KOPT-K1 (cell line): ENCODE results near the gene SYTL3.

ENCODE experiments used
- H3K27ac ChIP-seq: fragments of 200-600 bp; sonication (generic); 2 replicates; pipeline ENCODE4 v1.5.1; 2016; ENCODE audit warnings: antibody characterized with exemption, mild to moderate bottlenecking, low read depth, low read length; ENCODE audit not compliant: poor library complexity, severe bottlenecking
- H3K36me3 ChIP-seq: fragments of 200-600 bp; sonication (generic); 2 replicates; pipeline ENCODE4 v1.5.1; 2017; ENCODE audit warnings: antibody characterized with exemption, mild to moderate bottlenecking, low read length, moderate library complexity; ENCODE audit not compliant: insufficient read depth
- H3K9me3 ChIP-seq: fragments of 200-600 bp; sonication (generic); 2 replicates; pipeline ENCODE4 v1.5.1; 2017; ENCODE audit warnings: antibody characterized with exemption, low read length, mild to moderate bottlenecking; ENCODE audit not compliant: insufficient read depth, poor library complexity, severe bottlenecking

SYTL3 gene

DNA sequence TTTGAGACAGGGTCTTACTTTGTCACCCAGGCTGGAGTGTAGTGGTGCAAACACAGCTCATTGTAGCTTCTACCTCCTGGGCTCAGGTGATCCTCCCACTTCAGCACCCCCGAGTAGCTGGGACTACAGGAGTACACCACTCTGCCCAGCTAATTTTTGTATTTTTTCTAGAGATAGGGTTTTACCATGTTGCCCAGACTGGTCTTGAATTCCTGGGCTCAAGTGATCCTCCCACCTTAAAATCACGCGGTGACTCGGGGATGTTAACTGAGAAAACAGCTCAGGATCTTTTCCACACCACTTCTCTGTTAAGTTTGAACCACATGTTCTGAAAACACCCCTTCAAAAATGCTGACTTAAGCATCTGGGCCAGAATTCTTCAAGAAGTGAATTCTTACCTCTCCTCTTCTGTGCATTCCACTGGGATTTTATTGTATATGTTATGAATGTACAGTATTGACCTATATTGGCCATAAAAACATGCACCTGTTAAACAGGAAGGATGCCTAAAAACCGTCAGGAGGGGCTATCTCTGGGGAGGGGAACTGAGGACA is 72.4 kb downstream of the SYTL3 start:
- no peak overlapping the region for H3K27ac ChIP-seq
- no peaks in the 10 kb centered on the region for H3K36me3 ChIP-seq
- no peaks in the 10 kb centered on the region for H3K9me3 ChIP-seq

DNA sequence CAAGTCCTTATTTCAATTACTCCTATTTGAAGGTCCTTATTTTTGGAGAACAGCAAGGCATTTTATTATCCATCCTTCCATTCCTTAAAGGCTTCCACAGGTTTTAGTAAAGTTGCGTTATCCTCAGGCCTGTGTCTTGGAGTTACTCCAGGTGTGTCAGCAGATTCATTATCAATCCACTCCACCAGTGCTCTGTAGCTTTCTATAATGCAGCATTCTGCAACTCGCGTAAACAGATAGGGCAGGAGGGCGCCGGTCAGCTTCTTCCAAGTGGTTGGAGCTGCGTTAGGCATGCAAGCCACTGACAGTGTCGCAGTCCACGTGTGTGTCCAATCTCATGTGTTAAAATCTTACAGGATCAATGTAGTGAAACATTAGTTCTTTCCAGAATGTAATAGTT is 75.8 kb downstream of the SYTL3 start:
- peaks cover 10% of the 10 kb centered on the region for H3K9me3 ChIP-seq
- no peak overlapping the region for H3K27ac ChIP-seq
- H3K36me3 ChIP-seq = no peaks in the 10 kb centered on the region

DNA sequence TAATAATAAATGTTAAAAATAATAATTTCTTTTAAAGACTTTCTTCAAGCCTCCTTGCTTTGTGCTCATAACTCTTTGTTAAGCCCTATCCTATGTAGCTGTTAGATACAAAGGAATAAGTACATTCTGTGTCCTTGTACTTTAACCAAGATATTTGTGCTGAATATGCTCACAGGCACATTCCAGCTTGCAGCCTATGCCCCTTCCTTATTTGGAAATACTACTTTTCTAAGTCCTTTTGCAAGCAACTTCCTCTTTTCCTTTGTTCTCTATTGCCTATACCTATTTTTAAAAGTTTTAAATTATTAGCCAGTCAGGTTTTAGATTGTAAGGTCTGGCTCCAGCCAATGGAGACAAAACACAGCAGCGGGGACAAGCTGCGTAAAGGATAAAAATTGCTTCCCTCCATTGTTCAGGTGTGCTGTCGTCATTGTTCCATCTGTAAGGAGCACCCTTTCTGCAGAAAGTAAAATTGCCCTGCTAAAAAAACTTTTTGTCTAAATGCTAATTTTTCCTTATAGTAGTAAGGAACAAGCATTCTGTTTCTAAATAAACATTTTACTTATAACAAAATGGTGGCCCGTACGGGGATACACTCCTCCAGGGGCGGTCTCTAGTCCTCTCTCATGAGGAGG is 80.2 kb downstream of the SYTL3 start:
- Histone ChIP-seq H3K27ac (no peak overlapping the region), H3K9me3 (peaks cover 18% of the 10 kb centered on the region), H3K36me3 (no peaks in the 10 kb centered on the region)

DNA sequence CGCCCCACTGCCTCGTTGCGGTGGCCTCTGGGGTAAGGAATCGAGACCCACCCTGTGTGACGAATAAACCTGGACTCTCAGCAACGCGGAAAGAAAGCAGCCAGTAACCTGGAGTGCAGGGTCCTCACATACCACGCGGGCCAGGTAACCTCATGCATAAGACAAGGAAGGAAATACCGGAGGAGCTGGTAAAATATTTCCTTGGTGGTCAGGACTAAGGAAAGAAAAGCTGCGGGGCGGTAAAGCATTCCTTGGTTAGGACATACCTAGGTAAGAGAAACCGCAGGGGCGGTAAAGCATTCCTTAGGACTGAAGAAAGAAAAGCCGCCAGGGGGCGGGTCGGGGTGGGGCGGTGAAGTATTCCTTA is 80.7 kb downstream of the SYTL3 start:
- Histone ChIP-seq H3K27ac (no peak overlapping the region), H3K9me3 (peaks cover 18% of the 10 kb centered on the region), H3K36me3 (no peaks in the 10 kb centered on the region)

DNA sequence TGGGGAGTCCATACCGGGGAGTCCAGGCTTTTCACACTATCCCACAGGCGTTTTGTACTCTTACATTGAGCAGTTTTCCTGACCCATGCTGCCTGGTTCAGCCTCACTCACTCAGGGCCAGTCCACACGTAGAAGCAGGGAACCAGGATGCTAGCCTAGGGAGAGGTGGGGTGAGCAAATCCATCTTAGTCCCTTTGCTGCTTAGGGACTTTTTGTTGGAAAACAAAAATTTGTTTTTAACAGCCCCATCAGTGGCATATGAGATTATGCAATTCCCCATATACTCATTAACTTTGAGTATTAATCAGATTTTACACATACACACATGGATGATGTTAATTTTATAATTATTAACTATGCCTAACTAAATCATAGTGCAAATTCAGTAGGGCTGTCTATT is 85.2 kb downstream of the SYTL3 start:
- H3K27ac ChIP-seq = no peak overlapping the region
- H3K9me3 ChIP-seq = peaks cover 26% of the 10 kb centered on the region
- H3K36me3 ChIP-seq = no peaks in the 10 kb centered on the region

DNA sequence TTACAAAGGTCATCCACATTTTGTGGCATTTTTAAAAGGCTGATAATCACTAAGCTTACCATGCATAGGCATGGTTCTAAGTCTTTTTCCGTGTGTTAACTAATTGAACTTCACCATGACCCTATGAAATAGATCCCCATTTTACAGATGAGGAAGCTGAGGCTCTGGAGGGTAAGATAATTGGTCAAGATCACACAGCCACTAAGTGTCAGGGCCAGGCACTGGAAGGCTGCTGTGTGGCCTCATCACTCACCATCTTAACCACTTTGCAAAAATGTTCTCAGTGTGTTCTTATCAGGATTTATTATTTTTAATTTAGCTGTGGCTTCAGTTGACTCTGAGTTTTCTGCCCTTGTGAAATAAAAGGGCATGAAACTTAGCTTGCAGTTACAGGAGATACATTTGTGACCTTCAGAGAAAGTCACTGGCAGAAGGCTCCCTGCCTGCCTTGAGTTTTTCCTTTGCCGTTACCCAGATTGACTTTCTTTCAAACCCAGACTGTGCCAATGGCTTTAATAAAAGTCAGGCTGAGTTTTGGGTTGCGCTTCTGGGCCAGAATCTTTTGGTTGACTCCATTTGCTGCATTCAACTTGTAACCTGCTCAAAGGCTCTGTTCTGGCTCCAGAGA is 87.3 kb downstream of the SYTL3 start:
- Histone ChIP-seq H3K36me3 (no peaks in the 10 kb centered on the region), H3K27ac (no peak overlapping the region)

DNA sequence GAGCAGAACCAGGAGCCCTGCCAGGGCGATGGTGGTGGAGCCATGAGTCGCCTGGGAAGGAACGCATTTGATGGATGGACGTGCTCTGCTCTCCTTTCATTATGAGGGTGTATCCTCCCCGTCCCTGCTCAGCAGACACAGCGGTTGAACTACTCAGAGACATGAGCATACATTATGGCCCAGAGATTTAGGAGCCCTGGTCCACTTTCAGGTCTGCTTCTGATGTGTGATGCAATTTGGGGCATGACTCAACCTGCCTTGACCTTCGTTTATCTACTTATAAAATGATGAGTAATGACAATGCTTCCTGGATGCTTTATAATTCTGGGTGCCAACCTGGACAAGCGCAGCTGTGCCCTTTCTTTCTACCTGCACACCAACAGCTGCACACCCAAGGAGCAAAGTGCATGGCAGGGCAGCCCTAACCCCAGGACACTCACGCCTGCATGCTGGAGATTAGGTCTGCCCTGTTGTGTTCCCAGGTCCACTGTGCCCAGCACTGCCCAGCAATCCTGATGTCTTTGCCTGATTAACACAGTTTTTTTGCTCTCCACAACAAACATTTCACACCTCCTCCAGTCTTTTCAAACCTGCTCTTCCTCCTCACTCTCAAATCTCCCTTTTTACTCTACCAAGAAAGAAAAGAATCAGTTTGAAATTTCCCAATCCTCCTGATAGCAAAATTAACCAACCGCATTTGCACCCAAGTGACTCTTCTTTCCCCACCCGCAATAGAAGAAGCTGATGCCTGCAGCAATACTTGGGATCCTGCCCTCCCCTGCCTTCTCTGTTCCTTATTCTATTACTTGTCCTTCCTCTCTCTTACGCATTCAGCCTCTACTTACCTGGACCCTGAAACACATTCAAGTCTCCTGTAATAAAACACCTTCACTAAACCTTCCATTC is 88.1 kb downstream of the SYTL3 start:
- Histone ChIP-seq H3K9me3 (peaks cover 19% of the 10 kb centered on the region), H3K36me3 (no peaks in the 10 kb centered on the region), H3K27ac (no peak overlapping the region)

More for the DNA sequence above, 87.3 kb downstream of the SYTL3 start:
- H3K9me3 ChIP-seq = peaks cover 19% of the 10 kb centered on the region

DNA sequence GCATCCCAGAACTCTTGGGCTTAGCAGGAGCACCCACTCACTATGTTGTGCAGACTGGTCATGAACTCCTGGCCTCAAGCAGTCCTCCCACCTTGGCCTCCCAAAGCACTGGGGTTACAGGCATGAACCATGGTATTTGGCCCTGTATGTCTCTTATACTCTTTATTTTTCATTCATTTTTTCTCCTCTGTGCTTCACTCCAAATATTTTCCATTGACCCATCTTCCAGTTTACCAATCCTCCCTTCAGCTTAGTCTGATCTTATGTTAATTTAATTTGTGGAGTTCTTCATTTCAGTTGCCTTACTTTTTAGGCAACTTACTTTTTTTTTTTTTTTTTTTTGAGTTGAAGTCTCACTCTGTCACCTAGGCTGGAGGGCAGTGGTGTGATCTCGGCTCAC is 89.8 kb downstream of the SYTL3 start:
- H3K36me3 ChIP-seq = no peaks in the 10 kb centered on the region
- H3K27ac ChIP-seq = no peak overlapping the region

DNA sequence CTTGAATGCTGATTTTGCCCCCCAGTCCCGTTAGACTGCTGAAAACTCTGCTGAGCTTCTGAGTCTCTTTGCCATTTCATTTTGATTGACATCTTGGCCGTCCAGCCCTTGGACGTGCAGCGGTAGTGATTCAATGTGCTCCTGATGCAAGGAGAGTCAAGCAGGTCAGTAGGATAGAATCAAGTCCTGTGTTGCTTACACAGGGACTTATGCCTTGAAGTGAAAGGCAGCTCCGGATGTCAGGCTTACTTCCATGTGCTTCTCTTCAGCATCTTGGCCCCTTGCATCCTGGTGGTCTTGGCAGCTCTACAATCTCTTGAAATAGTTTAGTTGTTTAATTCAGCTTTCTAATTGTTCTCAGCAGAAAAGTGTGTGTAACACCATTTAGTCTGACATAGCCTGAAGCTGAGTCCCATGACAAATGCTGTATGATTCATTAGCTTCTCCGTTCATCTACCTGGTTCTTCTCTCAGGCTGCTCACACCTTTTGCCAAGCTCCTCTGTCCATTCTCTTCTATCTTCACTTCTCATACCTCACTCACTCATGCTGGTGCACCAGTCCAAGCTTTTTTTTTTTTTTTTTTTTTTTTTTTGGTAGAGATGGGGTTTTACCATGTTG is 93.3 kb downstream of the SYTL3 start:
- H3K27ac ChIP-seq = no peak overlapping the region
- H3K9me3 ChIP-seq = peaks cover 12% of the 10 kb centered on the region
- H3K36me3 ChIP-seq = no peaks in the 10 kb centered on the region

More for the DNA sequence above, 89.8 kb downstream of the SYTL3 start:
- H3K9me3 ChIP-seq = peaks cover 12% of the 10 kb centered on the region

DNA sequence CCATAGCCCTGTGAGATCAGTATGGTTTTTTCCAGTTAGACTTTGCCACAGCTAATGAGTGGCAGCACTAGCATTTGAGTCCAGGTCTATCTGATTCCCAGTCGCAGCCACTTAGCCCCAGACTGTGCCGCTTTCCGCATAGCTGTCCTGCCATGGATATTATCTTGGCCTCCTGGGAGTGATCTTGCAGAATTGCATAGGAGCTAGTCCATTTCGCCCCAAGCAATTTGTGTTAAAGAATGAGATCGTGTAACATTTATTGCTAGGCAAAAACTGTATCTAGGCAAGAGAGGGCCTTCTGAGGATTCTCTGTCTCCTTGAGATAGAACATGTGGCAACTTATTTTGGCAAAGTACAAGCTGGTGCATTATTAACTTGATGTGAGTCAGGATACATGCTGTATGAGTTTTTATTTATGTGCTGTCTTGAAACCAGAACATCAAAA is 95.2 kb downstream of the SYTL3 start:
- no peaks in the 10 kb centered on the region for H3K36me3 ChIP-seq
- H3K9me3 ChIP-seq = no peaks in the 10 kb centered on the region
- H3K27ac ChIP-seq = no peak overlapping the region

DNA sequence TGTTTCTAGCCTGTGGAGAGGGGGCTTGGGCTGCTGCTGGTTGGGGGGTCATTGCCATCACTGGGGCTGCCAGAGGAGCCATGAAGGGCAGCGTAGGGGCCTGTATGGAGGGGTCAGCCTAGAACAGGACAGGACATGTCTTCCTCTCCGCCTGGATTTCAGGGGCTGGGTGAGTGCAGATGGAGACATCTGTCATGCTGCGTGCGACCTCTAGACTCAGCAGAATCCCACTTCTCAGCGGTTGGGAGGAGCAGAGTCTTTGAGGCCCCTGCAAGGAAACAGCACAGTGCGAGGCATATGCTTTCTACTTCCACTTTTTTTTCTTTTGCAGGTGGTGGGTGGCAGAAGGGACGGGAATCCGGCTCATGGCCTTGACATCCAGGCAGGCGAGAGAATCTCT is 101.4 kb downstream of the SYTL3 start:
- Histone ChIP-seq H3K36me3 (no peaks in the 10 kb centered on the region), H3K27ac (no peak overlapping the region), H3K9me3 (no peaks in the 10 kb centered on the region)

DNA sequence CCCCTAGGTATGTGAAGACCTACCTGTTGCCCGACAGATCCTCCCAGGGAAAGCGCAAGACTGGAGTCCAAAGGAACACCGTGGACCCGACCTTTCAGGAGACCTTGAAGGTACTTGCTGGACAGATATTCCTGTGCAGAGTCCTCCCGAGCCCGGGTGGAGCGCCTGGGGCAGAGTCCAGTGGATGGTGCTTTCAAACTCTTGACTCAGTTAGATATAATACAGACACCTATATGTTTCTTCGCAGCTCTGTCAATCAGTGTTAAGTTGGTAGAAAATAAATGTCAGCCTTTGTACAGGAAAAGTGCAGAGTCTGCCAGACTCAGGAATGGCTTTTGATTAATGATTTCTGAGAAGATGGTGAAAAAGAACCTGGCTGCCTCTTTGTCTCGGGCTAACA is 102.1 kb downstream of the SYTL3 start:
- no peaks in the 10 kb centered on the region for H3K9me3 ChIP-seq
- H3K27ac ChIP-seq = no peak overlapping the region
- H3K36me3 ChIP-seq = no peaks in the 10 kb centered on the region

DNA sequence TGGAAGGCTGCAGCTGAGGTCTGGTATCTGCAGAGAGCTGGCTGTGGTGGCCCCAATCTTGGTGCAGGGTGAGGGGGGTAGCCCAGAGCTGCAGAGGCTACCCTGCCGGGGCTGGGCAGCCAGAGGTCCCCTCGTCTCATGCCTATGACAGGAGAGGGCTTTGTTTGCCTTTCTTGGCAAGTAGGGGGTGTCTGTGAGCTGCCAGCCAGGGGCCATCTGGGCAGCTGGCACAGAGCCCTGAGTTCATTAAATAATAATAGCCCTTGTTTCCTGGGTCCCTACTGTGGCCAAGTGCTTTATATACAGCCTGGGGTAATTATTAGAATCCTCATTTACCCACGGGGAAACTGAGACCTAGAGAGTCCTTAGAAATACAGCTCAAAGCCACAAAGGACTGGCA is 102.8 kb downstream of the SYTL3 start:
- Histone ChIP-seq H3K9me3 (no peaks in the 10 kb centered on the region), H3K27ac (no peak overlapping the region), H3K36me3 (no peaks in the 10 kb centered on the region)

DNA sequence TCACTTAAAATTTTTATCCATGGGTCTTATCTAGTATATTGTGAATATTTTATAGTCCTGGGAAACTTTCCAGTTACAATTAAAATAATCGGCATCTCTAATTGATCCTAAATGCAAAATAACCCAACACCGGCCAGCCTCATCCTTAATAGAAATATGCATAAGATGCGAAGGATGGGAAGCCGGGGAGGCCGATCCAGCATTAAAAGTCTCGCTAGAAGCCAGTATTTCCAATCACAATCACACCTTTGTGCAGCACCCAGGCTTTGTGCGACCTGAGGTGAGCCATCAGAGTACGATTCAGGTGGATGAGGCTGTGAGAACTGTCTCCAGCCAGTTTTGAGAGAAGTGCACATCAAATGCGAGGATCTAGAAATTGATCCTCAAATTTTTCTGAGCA is 104.0 kb downstream of the SYTL3 start:
- Histone ChIP-seq H3K36me3 (no peaks in the 10 kb centered on the region), H3K27ac (no peak overlapping the region), H3K9me3 (no peaks in the 10 kb centered on the region)

DNA sequence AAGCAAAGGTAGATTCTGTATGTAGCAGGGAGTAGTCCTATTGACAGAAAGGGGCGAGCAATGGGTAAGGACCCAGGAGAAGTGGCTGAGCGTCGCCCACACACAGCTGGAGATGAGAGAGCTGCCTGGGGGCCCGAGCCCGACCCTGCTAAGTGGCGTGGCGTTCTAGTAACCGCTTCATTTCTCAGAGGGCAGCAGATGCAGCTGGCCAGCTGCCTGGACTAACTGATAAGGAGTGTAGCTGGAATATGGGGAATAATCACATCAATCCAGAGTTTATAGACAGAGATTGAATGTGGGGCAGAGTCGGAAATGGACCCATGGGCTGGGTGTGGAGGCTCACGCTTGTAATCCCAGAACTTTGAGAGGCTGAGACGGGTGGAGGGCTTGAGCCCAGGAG is 104.9 kb downstream of the SYTL3 start:
- no peaks in the 10 kb centered on the region for H3K9me3 ChIP-seq
- no peak overlapping the region for H3K27ac ChIP-seq
- H3K36me3 ChIP-seq = no peaks in the 10 kb centered on the region
